Neural progenitor cell (in vitro differentiated cells): ENCODE data around the gene LRP1-AS. TPM values are rescaled to one million over a fixed set of nuclear protein-coding genes. Genes with fewer than 3 reads are reported as not detected.

Experiments used
- DNase-seq: peaks from one replicate; pipeline ENCODE4 v3.0.0-alpha.2; 2016; ENCODE audit warnings: low spot score
- H2AFZ ChIP-seq: fragments of 200-600 bp; sonication (generic); replicated peaks from 2 replicates; pipeline ENCODE4 v1.6.1; 2016; ENCODE audit warnings: antibody characterized with exemption
- H3F3A ChIP-seq: fragments of 200-600 bp; sonication (generic); 2 replicates; pipeline ENCODE4 v1.6.1; 2016; ENCODE audit warnings: antibody characterized with exemption, low read depth
- H3K27ac ChIP-seq: fragments of 200-600 bp; sonication (generic); 2 replicates; pipeline ENCODE4 v1.5.1; 2016; ENCODE audit warnings: mild to moderate bottlenecking
- H3K27me3 ChIP-seq: fragments of 200-600 bp; sonication (generic); 2 replicates; pipeline ENCODE4 v1.6.1; 2016; ENCODE audit warnings: mild to moderate bottlenecking, moderate library complexity
- H3K36me3 ChIP-seq: fragments of 200-600 bp; sonication (generic); 2 replicates; pipeline ENCODE4 v1.5.1; 2016
- H3K4me1 ChIP-seq: fragments of 200-600 bp; sonication (generic); 2 replicates; pipeline ENCODE4 v1.6.1; 2016; ENCODE audit warnings: mixed run types
- H3K4me2 ChIP-seq: fragments of 200-600 bp; sonication (generic); 2 replicates; pipeline ENCODE4 v1.6.1; 2016
- H3K4me3 ChIP-seq: fragments of 200-600 bp; sonication (generic); 2 replicates; pipeline ENCODE4 v1.5.1; 2016
- H3K79me2 ChIP-seq: fragments of 200-600 bp; sonication (generic); 2 replicates; pipeline ENCODE4 v1.6.1; 2016; ENCODE audit warnings: low read depth
- H3K9ac ChIP-seq: fragments of 200-600 bp; sonication (generic); 2 replicates; pipeline ENCODE4 v1.6.1; 2016
- H3K9me3 ChIP-seq: fragments of 200-600 bp; sonication (generic); 2 replicates; pipeline ENCODE4 v1.5.1; 2016; ENCODE audit warnings: low read depth
- H4K20me1 ChIP-seq: fragments of 200-600 bp; sonication (generic); 2 replicates; pipeline ENCODE4 v1.6.1; 2016; ENCODE audit warnings: low read depth
- H3K27ac Mint-ChIP-seq: 3 replicates; pipeline ENCODE4 v1.8.0; 2021; ENCODE audit warnings: mixed read lengths
- H3K27me3 Mint-ChIP-seq: 2 replicates; pipeline ENCODE4 v1.8.0; 2022; ENCODE audit warnings: low read depth, mild to moderate bottlenecking, inconsistent platforms, moderate library complexity, mixed read lengths; ENCODE audit not compliant: insufficient read depth
- H3K36me3 Mint-ChIP-seq: 3 replicates; pipeline ENCODE4 v1.8.0; 2021; ENCODE audit warnings: mixed read lengths
- H3K4me1 Mint-ChIP-seq: 3 replicates; pipeline ENCODE4 v1.8.0; 2021; ENCODE audit warnings: mixed read lengths
- H3K4me3 Mint-ChIP-seq: 3 replicates; pipeline ENCODE4 v1.8.0; 2021; ENCODE audit warnings: mild to moderate bottlenecking, moderate library complexity, mixed read lengths
- H3K9me3 Mint-ChIP-seq: 3 replicates; pipeline ENCODE4 v1.8.0; 2020; ENCODE audit warnings: mixed read lengths
- CTCF ChIP-seq: fragments of 200-600 bp; sonication (generic); IDR thresholded peaks from 2 replicates; pipeline ENCODE4 v1.5.1; 2017; ENCODE audit warnings: antibody characterized with exemption, mild to moderate bottlenecking
- EZH2 ChIP-seq: fragments of 200-600 bp; sonication (generic); IDR thresholded peaks from 2 replicates; pipeline ENCODE4 v1.6.1; 2017; ENCODE audit warnings: antibody characterized with exemption, mild to moderate bottlenecking, moderate library complexity
- EZH2phosphoT487 ChIP-seq: fragments of 200-600 bp; sonication (generic); IDR thresholded peaks from 2 replicates; pipeline ENCODE4 v1.6.1; 2017; ENCODE audit warnings: antibody characterized with exemption
- total RNA-seq: library from RNA; depleted of rRNA; stranded (reverse); fragments of >200 nt; gene quantifications from 2 replicates; pipeline ENCODE4 v1.2.3, GENCODE V29; 2015; ENCODE audit warnings: low replicate concordance

Gene LRP1-AS
- total RNA-seq, 1 donor from 2014 or later = not detected

- Histone ChIP-seq H3K9ac (no peak overlapping the region), H3F3A (peaks cover 13% of the 10 kb centered on the region), H3K4me2 (no peak overlapping the region), H3K36me3 (no peaks in the 10 kb centered on the region), H4K20me1 (peaks cover 4% of the 10 kb centered on the region), H3K27ac (no peak overlapping the region), H3K9me3 (no peaks in the 10 kb centered on the region), H3K4me1 (no peaks in the 10 kb centered on the region), H3K79me2 (no peaks in the 10 kb centered on the region), H3K27me3 (no peaks in the 10 kb centered on the region), H2AFZ (no peak overlapping the region), H3K4me3 (no peak overlapping the region)
- Mint-ChIP-seq H3K27me3 (peaks cover 3% of the 10 kb centered on the region), H3K36me3 (peaks cover 26% of the 10 kb centered on the region), H3K4me3 (no peak overlapping the region), H3K4me1 (peaks cover 3% of the 10 kb centered on the region), H3K27ac (no peak overlapping the region), H3K9me3 (no peaks in the 10 kb centered on the region)
- TF ChIP-seq EZH2 (no peak), CTCF (no peak), EZH2phosphoT487 (no peak)
- no peak for DNase-seq
Measured at GRCh38 chr12:57180321-57180989, 33.0 kb upstream of the LRP1-AS start.

- H3K79me2 ChIP-seq = no peaks in the 10 kb centered on the region
- Mint-ChIP-seq H3K27me3 (peaks cover 3% of the 10 kb centered on the region), H3K36me3 (peaks cover 24% of the 10 kb centered on the region), H3K27ac (no peak overlapping the region), H3K4me3 (no peak overlapping the region), H3K9me3 (no peaks in the 10 kb centered on the region), H3K4me1 (peaks cover 3% of the 10 kb centered on the region)
- no peaks in the 10 kb centered on the region for H3K4me1 ChIP-seq
- H3K9me3 ChIP-seq = no peaks in the 10 kb centered on the region
- no peak overlapping the region for H3K27ac ChIP-seq
- peaks cover 13% of the 10 kb centered on the region for H3F3A ChIP-seq
- no peak overlapping the region for H3K9ac ChIP-seq
- H4K20me1 ChIP-seq = peaks cover 4% of the 10 kb centered on the region
- no peak overlapping the region for H3K4me2 ChIP-seq
- no peak overlapping the region for H2AFZ ChIP-seq
- no peak for TF ChIP-seq EZH2
- TF ChIP-seq EZH2phosphoT487 = no peak
- TF ChIP-seq CTCF = no peak
- no peaks in the 10 kb centered on the region for H3K27me3 ChIP-seq
- DNase-seq = no peak
- no peak overlapping the region for H3K4me3 ChIP-seq
- H3K36me3 ChIP-seq = no peaks in the 10 kb centered on the region
Measured at GRCh38 chr12:57179331-57180086, 32.1 kb upstream of the LRP1-AS start.

DNA sequence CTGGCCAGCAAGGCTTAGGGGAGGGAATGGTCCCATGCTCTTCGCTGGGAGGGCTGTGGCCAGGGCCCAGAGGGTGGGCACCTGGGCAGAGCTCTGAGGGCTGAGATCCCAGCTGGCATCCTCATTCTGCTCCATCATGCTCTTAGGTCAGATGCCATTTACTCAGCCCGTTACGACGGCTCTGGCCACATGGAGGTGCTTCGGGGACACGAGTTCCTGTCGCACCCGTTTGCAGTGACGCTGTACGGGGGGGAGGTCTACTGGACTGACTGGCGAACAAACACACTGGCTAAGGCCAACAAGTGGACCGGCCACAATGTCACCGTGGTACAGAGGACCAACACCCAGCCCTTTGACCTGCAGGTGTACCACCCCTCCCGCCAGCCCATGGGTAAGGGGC is 30.8 kb upstream of the LRP1-AS start:
- H3K27ac Mint-ChIP-seq = no peak overlapping the region
- H3K27me3 Mint-ChIP-seq = peaks cover 6% of the 10 kb centered on the region
- Histone ChIP-seq H3K27me3 (no peaks in the 10 kb centered on the region), H3K9ac (no peak overlapping the region), H3K27ac (no peak overlapping the region), H2AFZ (no peak overlapping the region), H3F3A (peaks cover 13% of the 10 kb centered on the region), H3K9me3 (no peaks in the 10 kb centered on the region), H3K4me1 (no peaks in the 10 kb centered on the region), H3K4me2 (no peak overlapping the region), H4K20me1 (peaks cover 2% of the 10 kb centered on the region), H3K79me2 (no peaks in the 10 kb centered on the region), H3K4me3 (no peak overlapping the region), H3K36me3 (no peaks in the 10 kb centered on the region)
- no peaks in the 10 kb centered on the region for H3K9me3 Mint-ChIP-seq
- peaks cover 3% of the 10 kb centered on the region for H3K4me1 Mint-ChIP-seq
- peak overlapping the region; percentile 33 for H3K4me3 Mint-ChIP-seq
- H3K36me3 Mint-ChIP-seq = peaks cover 24% of the 10 kb centered on the region
- no peak for DNase-seq
- TF ChIP-seq EZH2phosphoT487 = no peak
- no peak for TF ChIP-seq EZH2
- TF ChIP-seq CTCF = no peak
